GM21576 (cell line): ENCODE results near the gene GPX1.
A peak's percentile ranks its signal among the peaks of the same experiment; 100 is the strongest.
"Not testable (repeated sequence)": the region's sequence is repeated elsewhere in the genome, so short reads cannot be mapped to it uniquely, and the experiment has no call there.

Experiments
- ATAC-seq: cut with Tn5 transposase; IDR thresholded peaks from one replicate; pipeline ENCODE4 v1.9.1; 2021; ENCODE audit warnings: mild to moderate bottlenecking, moderate library complexity; ENCODE audit not compliant: unreplicated experiment

The GPX1 gene

GRCh38 chr3:49358217-49358883 lies at the start of gene GPX1:
TSS of gene GPX1 (minus strand) at chr3:49358353. CDS start at chr3:49358278, 75 bp downstream.
- ATAC-seq, result peak; percentile 82

GRCh38 chr3:49406571-49407565 lies 48.7 kb upstream of the GPX1 start:
- no peak for ATAC-seq

GRCh38 chr3:49405570-49405969 lies 47.4 kb upstream of the GPX1 start:
- not testable (repeated sequence) for ATAC-seq

- no peak for ATAC-seq
These were observed 45.7 kb upstream of the GPX1 start for GRCh38 chr3:49403891-49404290.

GRCh38 chr3:49401766-49402165 lies 43.6 kb upstream of the GPX1 start:
- ATAC-seq, result no peak

GRCh38 chr3:49399461-49399860 lies 41.3 kb upstream of the GPX1 start:
- ATAC-seq, result no peak

GRCh38 chr3:49397470-49397869 lies 39.3 kb upstream of the GPX1 start:
- no peak for ATAC-seq

- ATAC-seq, result not testable (repeated sequence)
These were observed 33.2 kb upstream of the GPX1 start for GRCh38 chr3:49391310-49391709.

GRCh38 chr3:49389297-49389696 lies 31.1 kb upstream of the GPX1 start:
- no peak for ATAC-seq

- ATAC-seq, result no peak
These were observed 30.2 kb upstream of the GPX1 start for GRCh38 chr3:49388289-49388820.

GRCh38 chr3:49387721-49388120 lies 29.6 kb upstream of the GPX1 start:
- ATAC-seq, result no peak

- no peak for ATAC-seq
These were observed 28.1 kb upstream of the GPX1 start for GRCh38 chr3:49386056-49386756.

- ATAC-seq, result no peak
These were observed 27.5 kb upstream of the GPX1 start for GRCh38 chr3:49385617-49386016.

- no peak for ATAC-seq
These were observed 25.2 kb upstream of the GPX1 start for GRCh38 chr3:49383387-49383786.

GRCh38 chr3:49378249-49378895 lies 20.2 kb upstream of the GPX1 start:
- ATAC-seq, result no peak

- ATAC-seq, result no peak
These were observed 19.3 kb upstream of the GPX1 start for GRCh38 chr3:49377483-49377882.

GRCh38 chr3:49371946-49372345 lies 13.8 kb upstream of the GPX1 start:
- no peak for ATAC-seq

GRCh38 chr3:49370585-49371290 lies 12.6 kb upstream of the GPX1 start:
- no peak for ATAC-seq

- no peak for ATAC-seq
These were observed 4.4 kb upstream of the GPX1 start for GRCh38 chr3:49362561-49362960.

GRCh38 chr3:49359623-49360022 lies 1.5 kb upstream of the GPX1 start:
- ATAC-seq, result no peak
